HG03196 (cell line): ENCODE results near the gene NLRP3.
A peak's percentile ranks its signal among the peaks of the same experiment; 100 is the strongest.
"Not testable (repeated sequence)": the region's sequence is repeated elsewhere in the genome, so short reads cannot be mapped to it uniquely, and the experiment has no call there.

Experiments
- ATAC-seq: cut with Tn5 transposase; IDR thresholded peaks from one replicate; pipeline ENCODE4 v1.9.1; 2021; ENCODE audit not compliant: unreplicated experiment

The NLRP3 gene

DNA sequence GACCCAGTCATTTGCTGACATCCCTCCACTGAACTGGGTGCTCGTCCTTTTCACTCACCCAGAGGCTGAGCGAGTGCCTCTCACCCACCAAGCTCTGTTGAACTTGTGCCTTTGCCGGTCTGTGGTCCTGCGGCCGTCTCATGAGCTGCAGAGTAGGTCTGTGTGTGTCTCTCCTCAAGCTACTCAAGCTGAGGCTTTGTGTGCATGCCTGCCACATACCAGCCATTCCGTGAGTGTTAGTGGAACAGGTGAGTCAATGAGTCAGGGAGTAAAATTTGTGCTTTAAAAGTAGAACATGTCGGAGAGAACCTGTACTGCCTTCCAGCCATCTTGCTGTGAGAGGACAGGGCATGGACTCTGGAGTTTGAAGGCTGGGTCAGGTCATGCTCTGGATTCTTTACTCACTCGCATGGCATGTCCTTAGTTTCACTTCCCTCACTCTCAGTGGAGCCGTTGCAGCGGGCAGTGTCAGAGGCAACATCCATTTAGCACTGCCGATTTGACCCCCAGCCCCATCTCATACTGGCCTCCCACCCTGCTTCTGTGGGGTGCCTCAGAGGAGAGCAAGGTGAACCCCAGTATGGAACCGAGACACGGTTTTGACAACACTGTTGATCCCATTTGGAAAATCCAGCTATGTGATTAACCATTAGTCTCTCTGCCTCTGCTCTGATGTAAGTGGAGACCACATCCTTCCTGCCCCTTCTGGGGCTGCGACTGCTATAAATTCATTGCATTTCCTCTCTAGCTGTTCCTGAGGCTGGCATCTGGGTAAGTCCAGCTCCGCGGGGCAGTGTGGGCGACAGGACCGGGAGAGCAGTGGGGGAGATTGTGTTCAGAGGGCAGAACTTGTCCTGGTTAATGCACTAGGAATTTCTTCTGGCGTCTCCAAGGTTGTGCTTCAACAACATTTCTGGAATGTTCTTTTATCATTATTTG lies at the start of gene NLRP3:
TSS of gene NLRP3 (plus strand) at position 751 of the 939 bp plus-strand sequence. CDS start 2,628 bp downstream, outside the sequence.
- ATAC-seq, result peak; percentile 69

- not testable (repeated sequence) for ATAC-seq
Measured at GRCh38 chr1:247366345-247366744, 49.6 kb upstream of the NLRP3 start.

DNA sequence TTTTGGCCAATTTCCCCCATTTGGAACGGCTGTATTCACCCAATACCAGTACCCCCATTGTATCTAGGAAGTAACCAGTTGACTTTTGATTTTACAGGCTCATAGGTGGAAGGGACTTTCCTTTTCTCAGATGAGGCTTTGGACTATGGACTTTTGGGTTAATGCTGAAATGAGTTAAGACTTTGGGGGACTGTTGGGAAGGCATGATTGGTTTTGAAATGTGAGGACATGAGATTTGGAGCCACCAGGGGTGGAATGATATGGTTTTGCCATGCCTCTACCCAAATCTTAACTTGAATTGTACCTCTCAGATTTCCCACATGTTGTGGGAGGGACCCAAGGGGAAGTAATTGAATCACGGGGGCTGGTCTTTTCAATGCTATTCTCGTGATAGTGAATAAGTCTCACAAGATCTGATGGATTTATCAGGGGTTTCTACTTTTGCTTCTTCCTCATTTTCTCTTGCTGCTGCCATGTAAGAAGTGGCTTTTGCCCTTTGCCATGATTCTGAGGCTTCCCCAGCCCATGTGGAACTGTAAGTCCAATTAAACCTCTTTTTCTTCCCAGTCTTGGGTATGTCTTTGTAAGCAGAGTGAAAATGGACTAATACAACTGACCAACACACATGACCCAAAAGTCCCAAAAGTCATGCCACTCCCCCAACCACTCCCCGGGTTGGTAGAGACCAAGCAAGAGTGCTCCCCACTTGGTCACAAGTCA lies 48.9 kb upstream of the NLRP3 start:
- no peak for ATAC-seq

GRCh38 chr1:247367786-247368422 lies 48.1 kb upstream of the NLRP3 start:
- ATAC-seq, result no peak

DNA sequence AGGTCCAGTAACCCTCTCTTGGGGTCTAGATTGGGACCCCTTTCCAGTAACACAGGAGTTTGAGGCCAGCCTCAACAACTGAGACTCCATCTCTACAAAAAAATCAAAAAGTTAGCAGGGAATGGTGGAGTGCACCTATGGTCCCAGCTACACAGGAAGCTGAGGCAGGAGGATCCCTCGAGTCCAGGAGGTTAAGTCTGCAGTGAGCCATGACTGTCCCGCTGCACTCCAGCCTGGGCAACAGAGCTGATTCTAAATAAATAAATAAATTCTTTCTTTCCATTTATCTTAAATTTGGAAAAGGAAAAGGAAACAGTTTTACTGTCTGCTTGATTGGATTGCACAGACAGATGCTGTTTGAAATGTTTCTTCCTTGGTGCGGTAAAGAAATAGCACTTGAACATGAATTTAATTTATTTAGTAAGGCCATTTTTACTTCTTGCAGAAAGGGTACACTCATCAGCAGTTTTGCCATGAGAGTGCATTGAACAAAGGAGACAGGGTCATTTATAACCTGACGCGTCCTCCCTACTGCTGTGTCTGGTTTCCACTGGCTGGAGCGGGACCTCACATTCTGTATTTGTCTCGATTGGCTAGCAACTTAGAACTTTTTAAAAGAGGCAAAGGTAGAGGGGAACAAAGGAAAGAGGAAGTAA lies 47.4 kb upstream of the NLRP3 start:
- ATAC-seq, result no peak

GRCh38 chr1:247370786-247371732 lies 44.9 kb upstream of the NLRP3 start:
- no peak for ATAC-seq

DNA sequence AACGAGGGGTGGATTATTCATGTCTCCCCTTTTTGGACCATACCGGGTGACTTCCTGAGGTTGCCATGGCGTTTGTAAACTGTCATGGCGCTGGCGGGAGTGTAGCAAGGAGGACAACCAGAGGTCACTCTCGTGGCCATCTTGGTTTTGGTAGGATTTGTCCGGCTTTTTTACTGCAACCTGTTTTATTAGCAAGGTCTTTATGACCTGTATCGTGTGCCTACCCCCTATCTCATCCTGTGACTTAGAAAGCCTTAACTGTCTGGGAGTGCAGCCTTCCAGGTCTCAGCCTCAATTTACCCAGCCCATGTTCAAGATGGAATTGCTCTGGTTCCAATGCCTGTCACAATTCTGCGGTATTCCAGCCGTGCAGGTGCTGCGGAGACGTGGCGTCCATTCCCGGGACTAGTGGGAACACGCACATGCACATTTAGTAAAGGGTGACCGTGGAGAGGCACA lies 44.1 kb upstream of the NLRP3 start:
- ATAC-seq, result no peak

DNA sequence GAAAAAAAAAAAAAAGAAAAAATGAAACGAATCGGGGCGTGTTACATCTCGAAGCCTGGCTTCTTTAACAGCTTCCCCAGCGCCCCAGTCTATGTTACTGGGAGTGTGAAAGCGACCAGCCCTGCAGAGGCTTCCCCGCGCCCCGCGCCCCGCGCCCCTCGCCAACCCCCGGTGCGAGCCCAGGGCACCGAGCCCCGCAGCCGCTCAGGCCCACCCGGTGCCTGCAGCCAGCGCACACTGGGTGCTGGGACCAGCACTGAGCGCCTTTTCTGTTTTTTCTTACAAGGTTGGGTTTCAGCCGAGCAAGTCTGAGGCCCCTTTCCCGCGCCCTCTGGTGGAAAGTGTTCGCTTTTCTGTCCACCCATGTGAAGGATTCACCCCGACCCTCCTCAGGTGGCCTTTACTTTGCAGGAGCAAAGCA lies 42.2 kb upstream of the NLRP3 start:
- ATAC-seq, result no peak

DNA sequence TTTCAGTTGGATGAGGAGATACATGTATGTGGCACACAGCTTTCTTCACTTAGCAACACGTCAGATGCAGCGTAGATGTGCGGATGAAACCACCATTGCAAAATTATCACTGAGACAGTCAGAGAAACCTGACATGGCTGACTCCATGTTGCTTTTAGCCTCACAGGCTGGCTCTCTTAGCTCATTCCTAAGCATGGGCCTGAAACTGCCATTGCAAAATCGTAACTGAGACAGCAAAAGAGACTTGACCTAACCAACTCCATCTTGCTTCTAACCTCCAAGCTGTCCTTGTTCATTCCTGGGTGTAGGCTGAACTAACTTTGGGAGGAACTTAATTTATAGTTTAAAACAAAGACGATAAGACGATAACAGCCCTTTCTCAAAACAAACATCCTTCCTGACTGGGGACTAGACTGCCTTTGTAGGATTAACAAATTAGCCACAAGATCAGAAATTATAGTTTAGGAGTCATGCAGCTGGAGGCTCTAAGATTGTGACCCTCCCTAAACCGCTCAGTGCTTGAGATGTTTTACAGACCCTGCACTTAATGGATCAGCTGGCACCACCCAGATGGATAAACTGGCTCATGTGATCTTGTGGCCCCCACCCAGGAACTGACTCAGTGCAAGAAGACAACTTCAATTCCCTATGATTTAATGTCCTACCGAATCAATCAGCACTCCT lies 41.2 kb upstream of the NLRP3 start:
- ATAC-seq, result not testable (repeated sequence)

GRCh38 chr1:247375747-247376146 lies 40.2 kb upstream of the NLRP3 start:
- no peak for ATAC-seq

- ATAC-seq, result no peak
Measured at GRCh38 chr1:247376659-247377058, 39.3 kb upstream of the NLRP3 start.

GRCh38 chr1:247377656-247378055 lies 38.3 kb upstream of the NLRP3 start:
- not testable (repeated sequence) for ATAC-seq

DNA sequence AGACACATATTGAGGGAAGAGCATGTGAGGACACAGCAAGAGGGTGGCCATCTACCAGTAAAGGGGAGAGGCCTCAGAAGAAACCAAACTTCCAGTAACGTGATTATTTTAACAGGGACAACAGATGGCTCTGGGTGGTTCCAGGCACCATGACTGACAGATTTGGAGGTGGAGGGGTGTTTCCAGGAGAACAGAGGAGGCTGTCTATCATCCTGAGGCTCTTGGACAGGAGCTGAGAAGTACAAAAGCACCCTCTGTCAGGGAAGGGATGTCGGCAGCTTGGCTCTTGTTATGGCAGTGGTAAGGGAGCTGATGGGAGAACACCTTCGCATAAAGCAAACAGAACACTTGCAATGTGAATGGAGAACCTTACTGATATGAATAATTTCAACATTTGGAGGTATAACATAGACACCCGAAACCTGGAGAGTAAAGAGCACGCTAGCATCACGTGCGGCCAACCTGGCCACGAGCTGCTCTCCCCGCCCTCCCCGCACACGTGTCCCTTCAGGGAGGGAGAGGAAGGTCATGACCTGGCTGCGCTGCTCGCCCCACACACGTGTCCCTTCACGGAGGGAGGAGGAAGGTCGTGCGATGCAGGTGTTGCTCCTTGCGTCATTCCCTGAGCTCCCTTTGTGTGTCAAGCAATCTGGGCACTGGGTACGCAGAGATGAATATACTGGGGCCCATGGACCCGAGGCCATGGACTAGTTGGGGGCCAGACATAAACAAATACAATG lies 37.5 kb upstream of the NLRP3 start:
- ATAC-seq, result no peak

GRCh38 chr1:247385283-247385682 lies 30.7 kb upstream of the NLRP3 start:
- ATAC-seq, result no peak

GRCh38 chr1:247386217-247386616 lies 29.8 kb upstream of the NLRP3 start:
- ATAC-seq, result no peak

DNA sequence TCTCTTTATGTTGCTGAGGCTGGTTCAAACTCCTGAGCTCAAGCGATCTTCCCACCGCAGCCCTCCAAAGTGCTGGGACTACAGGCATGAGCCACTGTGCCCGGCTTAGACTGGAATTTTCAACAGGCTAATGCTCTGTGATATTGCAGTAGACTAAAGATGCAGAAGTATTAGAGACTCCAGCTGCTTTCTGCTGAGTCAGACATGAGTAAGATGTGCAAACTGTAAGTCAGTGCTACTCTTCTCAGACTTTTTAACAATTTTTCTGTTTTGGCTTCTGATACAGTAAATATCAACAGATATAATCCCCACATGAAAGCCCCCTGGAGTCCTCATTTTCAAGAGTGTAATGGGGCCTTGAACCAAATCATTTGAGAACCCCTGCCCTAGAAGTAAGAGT lies 29.3 kb upstream of the NLRP3 start:
- ATAC-seq, result no peak

DNA sequence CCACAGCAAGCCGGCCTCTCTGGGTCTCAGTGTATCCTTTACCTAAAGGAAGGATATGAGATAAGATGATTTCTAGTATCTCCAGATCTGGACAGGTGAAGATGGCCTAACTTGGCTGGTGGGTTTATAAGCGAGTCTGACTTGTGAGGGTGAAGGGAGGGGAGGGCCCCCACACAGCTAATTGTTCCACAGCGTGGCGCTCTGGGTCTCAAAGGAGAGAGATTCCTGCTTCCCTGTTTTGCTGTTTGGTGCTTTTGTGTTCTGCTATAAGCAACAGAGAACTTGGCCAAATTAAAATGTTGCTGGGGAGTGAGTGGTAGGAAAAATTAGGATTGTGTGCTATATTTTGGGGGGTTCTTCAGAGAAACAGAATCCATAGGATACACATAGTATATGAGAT lies 28.9 kb upstream of the NLRP3 start:
- no peak for ATAC-seq

DNA sequence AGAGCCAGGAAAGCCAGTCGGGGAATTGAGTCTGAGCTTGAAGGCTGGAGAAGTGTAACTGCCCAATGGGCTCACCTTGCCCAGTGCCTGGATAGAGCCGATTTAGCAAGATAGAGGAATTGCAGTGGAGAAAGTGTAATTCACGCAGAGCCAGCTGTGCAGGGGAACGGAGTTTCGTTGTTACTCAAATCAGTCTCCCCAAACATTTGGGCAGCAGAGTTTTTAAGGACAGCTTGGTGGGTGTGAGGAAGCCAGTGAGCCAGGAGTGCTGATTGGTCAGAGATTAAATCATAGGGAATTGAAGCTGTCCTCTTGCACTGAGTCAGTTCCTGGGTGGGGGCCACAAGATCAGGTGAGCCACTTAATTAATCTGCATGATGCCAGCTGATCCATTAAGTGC lies 28.4 kb upstream of the NLRP3 start:
- ATAC-seq, result no peak
